WI38 (cell line): ENCODE measurements around the gene KLF18.

ENCODE experiments used
- H3K4me3 ChIP-seq: 2 replicates; pipeline ENCODE4 v1.5.1; 2011; ENCODE audit warnings: low read depth, mild to moderate bottlenecking, control low read depth, low read length
- TF ChIP-seq, protein P1 (sequence below): IDR thresholded peaks from 2 replicates; pipeline ENCODE4 v1.5.1; 2012; ENCODE audit warnings: low read depth, mild to moderate bottlenecking, control low read depth, low read length

Gene KLF18

DNA sequence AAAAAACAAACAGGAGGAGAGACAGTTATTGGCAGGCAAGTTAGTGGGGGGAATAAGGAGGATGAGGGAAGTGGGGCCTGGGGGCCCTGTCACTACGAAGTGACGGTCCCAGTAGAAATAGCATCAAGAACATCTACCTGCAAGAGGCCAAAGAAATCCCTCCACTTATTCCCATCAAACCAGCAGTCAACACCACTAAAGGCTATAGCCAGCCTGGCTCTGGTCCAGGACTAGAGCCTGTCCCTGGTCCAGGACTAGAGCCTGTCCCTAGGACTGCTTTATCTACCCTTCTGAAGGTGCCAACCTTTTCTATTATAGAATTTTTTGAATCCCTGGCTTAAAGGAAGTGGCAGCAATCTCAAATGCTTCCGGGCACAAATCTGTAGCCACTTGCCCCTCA, 3.2 kb downstream of the KLF18 start:
- no peak overlapping the region for H3K4me3 ChIP-seq
- TF ChIP-seq, protein P1, sequence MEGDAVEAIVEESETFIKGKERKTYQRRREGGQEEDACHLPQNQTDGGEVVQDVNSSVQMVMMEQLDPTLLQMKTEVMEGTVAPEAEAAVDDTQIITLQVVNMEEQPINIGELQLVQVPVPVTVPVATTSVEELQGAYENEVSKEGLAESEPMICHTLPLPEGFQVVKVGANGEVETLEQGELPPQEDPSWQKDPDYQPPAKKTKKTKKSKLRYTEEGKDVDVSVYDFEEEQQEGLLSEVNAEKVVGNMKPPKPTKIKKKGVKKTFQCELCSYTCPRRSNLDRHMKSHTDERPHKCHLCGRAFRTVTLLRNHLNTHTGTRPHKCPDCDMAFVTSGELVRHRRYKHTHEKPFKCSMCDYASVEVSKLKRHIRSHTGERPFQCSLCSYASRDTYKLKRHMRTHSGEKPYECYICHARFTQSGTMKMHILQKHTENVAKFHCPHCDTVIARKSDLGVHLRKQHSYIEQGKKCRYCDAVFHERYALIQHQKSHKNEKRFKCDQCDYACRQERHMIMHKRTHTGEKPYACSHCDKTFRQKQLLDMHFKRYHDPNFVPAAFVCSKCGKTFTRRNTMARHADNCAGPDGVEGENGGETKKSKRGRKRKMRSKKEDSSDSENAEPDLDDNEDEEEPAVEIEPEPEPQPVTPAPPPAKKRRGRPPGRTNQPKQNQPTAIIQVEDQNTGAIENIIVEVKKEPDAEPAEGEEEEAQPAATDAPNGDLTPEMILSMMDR = no peak

- no peak overlapping the region for H3K4me3 ChIP-seq
- TF ChIP-seq, protein P1 = no peak
Observed at GRCh38 chr1:44135886-44136285, 5.5 kb downstream of the KLF18 start.

DNA sequence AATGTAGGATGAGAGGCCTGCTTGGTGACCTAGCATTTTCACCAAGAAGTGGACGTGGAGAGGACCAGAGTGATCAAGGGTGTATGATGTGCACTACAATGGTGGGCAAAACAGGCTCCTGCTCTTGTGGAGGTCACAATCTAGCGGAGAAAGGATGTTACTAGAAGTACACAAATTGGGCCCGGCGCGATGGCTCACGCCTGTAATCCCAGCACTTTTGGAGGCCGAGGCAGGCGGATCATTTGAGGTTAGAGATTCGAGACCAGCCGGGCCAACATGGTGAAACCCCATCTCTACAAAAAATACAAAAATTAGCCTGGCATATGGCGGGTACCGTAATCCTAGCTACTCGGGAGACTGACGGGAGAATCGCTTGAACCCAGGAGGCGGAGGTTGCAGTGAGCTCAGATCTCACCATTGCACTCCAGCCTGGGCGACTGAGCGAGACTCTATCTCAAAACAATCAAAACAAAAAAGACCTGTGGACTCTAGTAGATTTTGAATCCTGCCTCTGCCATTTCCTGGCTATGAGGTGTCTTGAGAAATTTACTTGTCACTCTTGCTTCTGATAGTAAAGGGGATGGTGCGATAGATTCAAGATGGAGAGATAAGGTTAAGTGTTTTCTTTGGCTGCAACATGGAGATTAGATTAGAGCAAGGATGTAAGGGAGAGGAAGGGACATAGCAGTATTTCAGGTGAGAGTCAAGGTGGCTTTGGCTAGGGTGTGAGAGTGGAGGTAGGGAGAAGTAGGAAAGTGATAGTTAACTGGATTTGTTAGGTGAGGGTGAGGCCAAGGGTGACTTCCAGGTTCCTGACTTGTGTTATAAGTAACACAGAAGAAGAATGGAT, 7.1 kb downstream of the KLF18 start:
- TF ChIP-seq, protein P1 = no peak
- H3K4me3 ChIP-seq = no peak overlapping the region

- H3K4me3 ChIP-seq = no peak overlapping the region
- TF ChIP-seq, protein P1 = no peak
Observed at GRCh38 chr1:44131411-44131810, 10.0 kb downstream of the KLF18 start.

DNA sequence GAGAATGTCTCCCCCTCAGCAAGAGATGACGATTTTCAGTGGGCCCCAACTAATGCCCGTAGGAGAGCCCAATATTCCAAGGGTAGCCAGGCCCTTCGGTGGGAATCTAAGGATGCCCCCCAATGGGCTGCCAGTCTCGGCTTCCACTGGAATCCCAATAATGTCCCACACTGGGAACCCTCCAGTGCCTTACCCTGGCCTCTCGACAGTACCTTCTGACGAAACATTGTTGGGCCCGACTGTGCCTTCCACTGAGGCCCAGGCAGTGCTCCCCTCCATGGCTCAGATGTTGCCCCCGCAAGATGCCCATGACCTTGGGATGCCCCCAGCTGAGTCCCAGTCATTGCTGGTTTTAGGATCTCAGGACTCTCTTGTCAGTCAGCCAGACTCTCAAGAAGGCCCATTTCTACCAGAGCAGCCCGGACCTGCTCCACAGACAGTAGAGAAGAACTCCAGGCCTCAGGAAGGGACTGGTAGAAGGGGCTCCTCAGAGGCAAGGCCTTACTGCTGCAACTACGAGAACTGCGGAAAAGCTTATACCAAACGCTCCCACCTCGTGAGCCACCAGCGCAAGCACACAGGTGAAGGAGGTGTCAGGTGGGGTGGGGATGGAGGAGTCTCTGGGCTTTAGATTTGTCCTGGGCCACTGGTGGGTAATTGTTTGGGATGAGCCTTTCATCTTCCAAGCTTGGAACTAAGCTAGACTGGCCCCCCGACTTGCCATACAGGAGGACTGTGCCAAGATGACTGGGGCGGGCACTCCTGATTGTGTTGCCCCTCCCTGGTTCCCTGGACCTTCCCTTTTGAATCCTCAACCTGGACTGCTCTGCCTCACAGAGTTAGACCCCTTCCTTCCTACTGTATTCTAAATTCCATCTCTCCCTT, 11.6 kb downstream of the KLF18 start:
- H3K4me3 ChIP-seq = no peak overlapping the region
- TF ChIP-seq, protein P1 = no peak

DNA sequence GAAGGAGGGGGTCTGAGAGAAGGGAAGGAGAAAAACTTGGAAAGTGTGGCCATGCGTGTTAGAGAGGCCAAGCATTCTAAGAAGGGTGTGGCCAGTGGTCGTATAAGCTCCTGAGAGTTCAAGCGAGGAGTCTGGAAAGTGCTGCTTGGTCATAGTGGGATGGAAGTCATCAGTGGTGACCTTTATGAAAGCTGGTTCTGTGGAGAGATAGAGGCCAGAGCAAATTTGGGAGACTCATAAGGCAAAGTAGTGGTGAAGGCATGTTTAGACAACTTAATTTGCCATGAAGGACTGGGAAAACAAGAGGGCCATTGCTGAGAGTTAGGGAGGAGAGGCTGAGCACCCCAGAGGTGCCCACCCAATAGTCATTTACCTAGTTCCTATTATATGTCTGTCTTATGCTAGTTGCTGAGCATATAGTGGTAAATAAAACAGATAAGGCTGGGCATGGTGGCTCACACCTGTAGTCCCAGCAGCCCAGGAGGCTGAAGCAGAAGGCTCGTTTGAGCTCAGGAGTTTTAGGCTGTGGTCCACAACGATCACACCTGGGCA, 21.0 kb downstream of the KLF18 start:
- TF ChIP-seq, protein P1 = no peak
- no peak overlapping the region for H3K4me3 ChIP-seq
